ENCODE results near the gene HOXD1. TPM values are rescaled to one million over a fixed set of nuclear protein-coding genes. Genes with fewer than 3 reads are reported as not detected.

The HOXD1 gene
- total and polyA plus RNA-seq, 8 donors = 0.08 to 0.29 (median 0.20) TPM

- H3K9me3 ChIP-seq = no peaks in the 10 kb centered on the region
- no peak for TF ChIP-seq CTCF (IDR thresholded peaks at IDR 0.05)
- no peak overlapping the region for H3K27ac ChIP-seq
- intact Hi-C loops (cut with DNase I) = no loop called here
- WGBS, 2 donors = 6 to 8% methylated on average over 14 of the region's 14 CpGs
- DNase-seq = no peak
- H3K36me3 ChIP-seq = no peaks in the 10 kb centered on the region
- no peak overlapping the region for H3K4me3 ChIP-seq
- peaks cover 0 to 3% (median 0%) of the 10 kb centered on the region in 3 donors for H3K4me1 ChIP-seq
- FAIRE-seq = no peak
- ATAC-seq = peak in 1 of 4 donors; percentile 26
- peaks cover 0 to 67% (median 14%) of the 10 kb centered on the region in 4 donors for H3K27me3 ChIP-seq
Observed at GRCh38 chr2:176174382-176174823, 14.1 kb upstream of the HOXD1 start.

GRCh38 chr2:176174824-176175708 lies 13.4 kb upstream of the HOXD1 start:
- no peak for FAIRE-seq
- Histone ChIP-seq H3K9me3 (no peaks in the 10 kb centered on the region), H3K27me3 (peaks cover 0 to 63% (median 14%) of the 10 kb centered on the region in 4 donors), H3K36me3 (no peaks in the 10 kb centered on the region), H3K4me3 (no peak overlapping the region), H3K27ac (no peak overlapping the region), H3K4me1 (peaks cover 0 to 3% (median 0%) of the 10 kb centered on the region in 3 donors)
- DNase-seq = peak in 2 of 6 donors; percentile 59 to 65
- WGBS, 2 donors = 12 to 16% methylated on average over 47 of the region's 47 CpGs
- intact Hi-C loops (cut with DNase I) = no loop called here
- peak in 3 of 4 donors; percentile 32 to 71 (median 36) for ATAC-seq
- no peak for TF ChIP-seq CTCF (IDR thresholded peaks at IDR 0.05)

- intact Hi-C loops (cut with DNase I) = no loop called here
- Histone ChIP-seq H3K36me3 (no peaks in the 10 kb centered on the region), H3K27me3 (peaks cover 0 to 67% (median 14%) of the 10 kb centered on the region in 4 donors), H3K9me3 (no peaks in the 10 kb centered on the region), H3K4me1 (peaks cover 0 to 3% (median 0%) of the 10 kb centered on the region in 3 donors), H3K27ac (no peak overlapping the region), H3K4me3 (no peak overlapping the region)
- TF ChIP-seq CTCF (IDR thresholded peaks at IDR 0.05) = no peak
- no peak for DNase-seq
- ATAC-seq = no peak
- no peak for FAIRE-seq
- 68 to 74% methylated on average over 7 of the region's 7 CpGs for WGBS, 2 donors
Observed at GRCh38 chr2:176175709-176176607, 12.5 kb upstream of the HOXD1 start.

- Histone ChIP-seq H3K27me3 (peaks cover 0 to 60% (median 11%) of the 10 kb centered on the region in 4 donors), H3K4me1 (peaks cover 0 to 3% (median 0%) of the 10 kb centered on the region in 3 donors), H3K36me3 (no peaks in the 10 kb centered on the region), H3K27ac (no peak overlapping the region), H3K4me3 (peak overlapping the region in 2 of 4 donors; percentile 5 to 35), H3K9me3 (no peaks in the 10 kb centered on the region)
- WGBS, 2 donors = 16% methylated on average over 12 of the region's 12 CpGs
- ATAC-seq (no peak), DNase-seq (no peak), FAIRE-seq (no peak)
- TF ChIP-seq CTCF (IDR thresholded peaks at IDR 0.05) = no peak
- intact Hi-C loops (cut with DNase I) = no loop called here
Observed at GRCh38 chr2:176177580-176178037, 10.9 kb upstream of the HOXD1 start.

Measured in pancreas (tissue), 10 donors.